Subcutaneous abdominal adipose tissue (tissue), 5 donors: ENCODE results near the gene CEP68.
"Not testable (repeated sequence)": the region's sequence is repeated elsewhere in the genome, so short reads cannot be mapped to it uniquely, and the experiment has no call there.

ENCODE experiments used
- H3K27ac ChIP-seq: one replicate; pipeline ENCODE4 v1.7.0; 2013; ENCODE audit warnings: low read depth, mild to moderate bottlenecking, inconsistent platforms, low read length, moderate library complexity
- H3K27me3 ChIP-seq, 5 donors: one replicate each; pipeline ENCODE4 v1.7.0; 2013; ENCODE audit warnings: low read length in 5 of 5, inconsistent platforms in 1 of 5; ENCODE audit not compliant: control insufficient read depth in 5 of 5, insufficient read depth in 4 of 5
- H3K36me3 ChIP-seq, 5 donors: one replicate each; pipeline ENCODE4 v1.7.0; 2013; ENCODE audit warnings: low read length in 5 of 5; ENCODE audit not compliant: control insufficient read depth in 5 of 5, insufficient read depth in 5 of 5
- H3K4me1 ChIP-seq, 5 donors: one replicate each; pipeline ENCODE4 v1.7.0; 2013; ENCODE audit warnings: low read length in 5 of 5, mild to moderate bottlenecking in 3 of 5, moderate library complexity in 1 of 5; ENCODE audit not compliant: control insufficient read depth in 5 of 5, insufficient read depth in 5 of 5
- H3K4me3 ChIP-seq, 5 donors: one replicate each; pipeline ENCODE4 v1.7.0; 2013; ENCODE audit warnings: low read length in 5 of 5, low read depth in 1 of 5
- H3K9ac ChIP-seq, 5 donors: one replicate each; pipeline ENCODE4 v1.7.0; 2013; ENCODE audit warnings: low read length in 5 of 5, mild to moderate bottlenecking in 4 of 5, moderate library complexity in 3 of 5
- H3K9me3 ChIP-seq, 5 donors: one replicate each; pipeline ENCODE4 v1.7.0; 2013; ENCODE audit warnings: low read length in 5 of 5; ENCODE audit not compliant: control insufficient read depth in 5 of 5
- donor health status: healthy.
- donor health status: healthy.
- donor health status: healthy.
- donor health status: healthy.
- donor health status: healthy.

CEP68 gene

DNA sequence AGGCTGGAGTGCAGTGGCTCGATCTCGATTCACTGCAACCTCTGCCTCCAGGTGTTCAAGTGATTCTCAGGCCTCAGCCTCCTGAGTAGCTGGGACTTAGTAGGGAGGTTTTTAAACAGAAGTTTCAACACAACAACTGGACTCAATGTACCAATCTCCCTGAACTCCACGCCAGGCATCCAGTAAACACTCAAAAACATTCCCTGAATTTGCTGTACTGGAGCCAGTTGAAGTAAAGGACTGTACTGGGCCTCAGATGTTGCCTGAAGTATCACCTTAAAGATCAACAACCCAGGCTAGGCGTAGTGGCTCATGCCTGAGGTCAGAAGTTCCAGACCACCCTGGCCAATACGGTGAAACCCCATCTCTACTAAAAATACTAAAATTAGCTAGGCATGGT, 51.3 kb downstream of the CEP68 start:
- Histone ChIP-seq H3K4me1 (peaks cover 0 to 20% (median 13%) of the 10 kb centered on the region in 5 donors), H3K36me3 (peaks cover 0 to 28% (median 11%) of the 10 kb centered on the region in 5 donors), H3K9me3 (no peaks in the 10 kb centered on the region), H3K4me3 (no peak overlapping the region), H3K27ac (peak overlapping the region; percentile 16), H3K27me3 (no peaks in the 10 kb centered on the region), H3K9ac (no peak overlapping the region)

DNA sequence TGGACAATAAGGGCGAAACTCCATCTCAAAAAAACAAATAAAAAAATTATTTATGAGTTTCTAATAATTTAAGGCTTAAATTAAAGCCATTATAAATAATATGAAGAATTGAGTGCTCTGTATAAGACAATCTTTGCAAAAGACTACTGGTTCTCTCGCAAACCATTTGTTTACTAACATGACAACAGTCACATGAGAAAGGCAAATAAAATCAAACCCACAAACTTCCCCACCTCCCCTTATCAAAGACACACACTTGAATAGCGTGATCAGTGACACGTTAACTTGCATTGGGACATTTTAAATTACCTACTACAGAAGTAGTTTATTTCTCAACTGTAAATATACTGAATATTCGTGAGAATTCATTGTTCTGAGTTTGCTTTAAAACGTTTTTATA, 52.6 kb downstream of the CEP68 start:
- Histone ChIP-seq H3K4me3 (no peak overlapping the region), H3K9me3 (no peaks in the 10 kb centered on the region), H3K4me1 (peaks cover 0 to 23% (median 18%) of the 10 kb centered on the region in 5 donors), H3K27ac (no peak overlapping the region), H3K27me3 (no peaks in the 10 kb centered on the region), H3K9ac (no peak overlapping the region), H3K36me3 (peaks cover 0 to 17% (median 5%) of the 10 kb centered on the region in 5 donors)

DNA sequence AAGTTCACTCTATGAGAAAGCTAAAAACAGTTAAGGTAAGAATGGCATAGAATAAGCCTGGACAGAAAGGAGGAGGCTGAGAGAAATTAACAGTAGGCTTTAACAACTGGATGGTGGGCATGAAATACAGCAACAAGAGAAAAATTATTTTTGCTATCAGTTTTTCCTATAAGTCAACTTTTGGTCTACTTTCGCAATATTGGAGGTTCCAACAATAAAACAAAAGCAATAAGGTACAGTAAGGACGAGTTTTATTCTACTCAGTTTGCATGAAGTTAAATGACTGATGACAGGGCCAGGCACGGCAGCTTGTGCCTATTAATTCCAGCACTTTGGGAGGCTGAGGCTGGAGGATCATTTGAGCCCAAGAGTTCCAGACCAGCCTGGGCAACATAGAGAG, 56.4 kb downstream of the CEP68 start:
- Histone ChIP-seq H3K9me3 (no peaks in the 10 kb centered on the region), H3K4me1 (peaks cover 0 to 26% (median 20%) of the 10 kb centered on the region in 5 donors), H3K27ac (peak overlapping the region; percentile 26), H3K4me3 (no peak overlapping the region), H3K9ac (no peak overlapping the region), H3K36me3 (peaks cover 0 to 3% (median 0%) of the 10 kb centered on the region in 5 donors), H3K27me3 (no peaks in the 10 kb centered on the region)

DNA sequence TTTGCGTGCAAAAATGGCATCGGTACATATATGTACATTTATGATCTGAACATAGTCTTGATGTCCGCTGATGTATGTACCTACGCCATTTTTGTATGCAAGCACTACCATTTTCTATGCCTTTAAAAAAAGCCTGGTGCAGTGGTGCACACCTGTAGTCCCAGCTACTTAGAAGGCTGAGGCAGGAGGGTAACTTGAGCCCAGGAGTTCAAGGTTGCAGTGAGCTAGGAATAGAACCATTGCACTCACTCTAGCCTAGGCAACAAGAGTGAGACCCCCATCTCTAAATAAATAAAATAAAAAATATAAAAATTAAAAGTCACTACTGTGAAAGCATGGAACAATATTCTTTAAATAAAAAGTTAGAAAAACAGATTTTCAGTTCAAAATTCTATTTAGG, 57.0 kb downstream of the CEP68 start:
- Histone ChIP-seq H3K9me3 (no peaks in the 10 kb centered on the region), H3K9ac (no peak overlapping the region), H3K27ac (peak overlapping the region; percentile 26), H3K4me3 (no peak overlapping the region), H3K36me3 (peaks cover 0 to 3% (median 0%) of the 10 kb centered on the region in 5 donors), H3K4me1 (peaks cover 0 to 27% (median 20%) of the 10 kb centered on the region in 5 donors), H3K27me3 (no peaks in the 10 kb centered on the region)

DNA sequence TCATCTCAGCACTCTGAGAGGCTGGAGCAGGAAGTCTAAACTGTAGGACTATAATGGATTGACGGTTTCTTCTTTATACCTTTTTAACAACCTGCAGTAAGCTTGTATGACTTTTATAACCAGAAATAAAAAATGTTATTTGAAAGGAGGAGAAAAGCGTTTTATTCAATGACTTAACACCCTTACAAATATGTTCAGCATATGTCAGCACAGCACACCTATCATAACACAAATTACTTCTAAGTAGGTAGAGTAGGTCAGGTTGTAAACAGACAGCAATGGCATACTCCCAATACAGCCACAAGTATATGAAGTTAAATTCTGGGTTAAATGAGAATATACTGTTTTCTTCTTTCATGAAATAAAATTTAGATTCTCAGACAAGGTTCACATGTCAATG, 57.6 kb downstream of the CEP68 start:
- H3K27ac ChIP-seq = peak overlapping the region; percentile 1
- no peak overlapping the region for H3K9ac ChIP-seq
- H3K9me3 ChIP-seq = no peaks in the 10 kb centered on the region
- no peak overlapping the region for H3K4me3 ChIP-seq
- peaks cover 0 to 32% (median 26%) of the 10 kb centered on the region in 5 donors for H3K4me1 ChIP-seq
- H3K36me3 ChIP-seq = peaks cover 0 to 3% (median 0%) of the 10 kb centered on the region in 5 donors
- no peaks in the 10 kb centered on the region for H3K27me3 ChIP-seq

DNA sequence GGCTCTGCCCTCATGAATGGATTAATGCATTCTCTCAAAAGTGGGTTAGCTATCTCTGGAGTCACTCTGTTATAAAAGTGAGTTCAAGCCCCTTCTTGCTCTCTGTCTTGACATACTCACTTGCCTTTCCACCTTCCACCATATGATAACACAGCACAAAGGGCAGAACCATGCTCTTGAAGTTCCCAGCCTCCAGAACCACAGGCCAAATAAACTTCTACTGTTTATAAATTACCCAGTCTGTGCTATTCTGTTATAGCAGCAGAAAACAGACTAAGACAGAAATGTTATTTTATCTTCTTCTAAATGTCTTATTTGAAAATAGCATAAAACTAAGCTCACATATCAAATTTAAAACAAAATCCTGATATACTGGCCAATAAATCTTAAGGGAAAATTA, 58.7 kb downstream of the CEP68 start:
- no peak overlapping the region for H3K27ac ChIP-seq
- peaks cover 0 to 36% (median 28%) of the 10 kb centered on the region in 5 donors for H3K4me1 ChIP-seq
- H3K9ac ChIP-seq = no peak overlapping the region
- peaks cover 0 to 3% (median 0%) of the 10 kb centered on the region in 5 donors for H3K36me3 ChIP-seq
- H3K27me3 ChIP-seq = no peaks in the 10 kb centered on the region
- H3K9me3 ChIP-seq = no peaks in the 10 kb centered on the region
- H3K4me3 ChIP-seq = no peak overlapping the region

DNA sequence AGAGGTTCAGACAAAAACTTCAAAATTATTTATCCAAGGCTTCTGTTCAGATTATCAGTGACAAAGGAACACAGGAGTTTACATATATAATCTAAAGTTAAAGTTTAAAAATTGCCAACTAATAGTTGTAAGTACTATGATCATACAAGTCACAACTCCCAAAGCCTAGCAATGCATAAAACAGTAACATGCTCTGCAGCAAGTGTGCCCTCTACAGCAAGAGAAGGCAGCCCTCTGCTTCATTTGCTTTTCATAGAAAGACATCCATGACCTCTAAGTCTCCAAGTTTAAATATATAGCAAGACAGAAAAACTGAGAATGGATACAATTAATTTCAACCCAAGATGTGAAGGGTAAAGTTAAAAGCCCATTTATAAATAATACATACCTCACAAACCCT, 60.4 kb downstream of the CEP68 start:
- Histone ChIP-seq H3K9me3 (no peaks in the 10 kb centered on the region), H3K4me1 (peaks cover 0 to 53% (median 40%) of the 10 kb centered on the region in 5 donors), H3K27ac (no peak overlapping the region), H3K27me3 (no peaks in the 10 kb centered on the region), H3K4me3 (no peak overlapping the region), H3K9ac (no peak overlapping the region), H3K36me3 (no peaks in the 10 kb centered on the region)

DNA sequence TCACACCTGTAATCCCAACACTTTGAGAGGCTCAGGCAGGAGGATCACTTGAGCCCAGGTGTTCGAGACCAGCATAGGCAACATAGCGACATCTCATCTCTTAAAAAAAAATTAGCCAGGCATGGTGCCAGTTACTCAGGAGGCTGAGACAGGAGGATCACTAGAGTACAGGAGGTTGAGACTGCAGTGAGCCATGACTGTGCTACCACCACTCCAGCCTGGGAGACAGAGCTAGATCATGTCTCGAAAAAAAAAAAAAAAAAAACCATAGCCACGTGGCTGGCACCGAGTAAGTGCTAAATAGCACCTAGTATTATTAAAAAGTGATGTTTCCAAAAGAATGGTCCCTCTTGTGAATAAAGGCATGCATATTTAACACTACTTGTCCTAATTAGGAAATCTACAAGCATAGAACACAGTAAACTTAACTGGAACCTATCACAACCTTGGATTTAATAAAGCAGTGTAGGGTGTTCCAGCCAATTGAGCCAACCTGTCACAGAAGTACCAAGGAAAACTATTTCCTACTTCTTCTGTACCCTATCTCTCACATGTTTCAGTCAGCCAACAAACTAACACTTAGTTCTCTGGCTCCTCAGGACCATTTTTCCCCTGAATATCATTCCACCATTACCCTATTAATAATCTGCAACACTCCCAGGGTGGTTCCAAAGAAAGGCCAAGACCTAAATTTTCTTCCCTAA, 64.9 kb downstream of the CEP68 start:
- peaks cover 0 to 63% (median 50%) of the 10 kb centered on the region in 5 donors for H3K4me1 ChIP-seq
- no peaks in the 10 kb centered on the region for H3K9me3 ChIP-seq
- H3K27me3 ChIP-seq = no peaks in the 10 kb centered on the region
- H3K36me3 ChIP-seq = no peaks in the 10 kb centered on the region
- no peak overlapping the region for H3K4me3 ChIP-seq
- peak overlapping the region; percentile 50 for H3K27ac ChIP-seq
- H3K9ac ChIP-seq = peak overlapping the region in 2 of 5 donors; percentile 25 to 48

DNA sequence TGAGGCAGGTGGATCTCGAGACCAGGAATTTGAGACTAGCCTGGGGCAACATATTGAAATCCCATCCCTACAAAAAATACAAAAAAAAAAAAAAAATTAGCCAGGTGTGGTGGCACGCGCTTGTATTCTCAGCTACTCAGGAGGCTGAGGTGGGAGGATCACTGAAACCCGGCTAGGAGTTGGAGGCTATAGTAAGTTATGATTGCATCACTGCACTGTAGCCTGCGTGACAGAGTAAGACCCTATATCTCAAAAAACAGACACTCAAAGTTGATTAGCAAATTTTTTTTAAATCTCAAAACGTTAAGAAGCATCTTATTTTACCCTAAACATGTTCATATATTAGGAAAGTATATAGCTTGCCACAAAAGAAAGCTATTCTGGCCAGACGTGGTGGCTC, 66.1 kb downstream of the CEP68 start:
- no peak overlapping the region for H3K4me3 ChIP-seq

DNA sequence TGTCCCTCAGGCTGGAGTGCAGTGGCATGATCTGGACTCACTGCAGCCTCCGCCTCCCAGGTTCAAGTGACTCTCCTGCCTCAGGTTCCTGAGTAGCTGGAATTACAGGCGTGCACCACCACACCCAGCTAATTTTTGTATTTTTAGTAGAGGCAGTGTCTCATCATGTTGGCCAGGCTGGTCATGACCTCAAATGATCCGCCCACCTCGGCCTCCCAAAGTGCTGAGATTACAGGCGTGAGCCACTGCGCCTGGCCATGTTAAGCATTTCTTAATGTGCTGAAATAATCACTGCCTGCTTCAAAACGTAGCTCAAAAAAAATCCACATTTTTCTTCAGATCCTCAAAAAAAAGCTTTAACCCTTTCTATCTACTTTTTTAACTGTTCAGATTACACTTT, 69.2 kb downstream of the CEP68 start:
- H3K9ac ChIP-seq = peak overlapping the region in 2 of 5 donors; percentile 11 to 56
- H3K4me3 ChIP-seq, H3K27me3 ChIP-seq, H3K9me3 ChIP-seq, H3K36me3 ChIP-seq: not testable (repeated sequence)
- peak overlapping the region; percentile 99 for H3K27ac ChIP-seq
- peaks cover 0 to 66% (median 62%) of the 10 kb centered on the region in 5 donors for H3K4me1 ChIP-seq

More for the DNA sequence above, 66.1 kb downstream of the CEP68 start:
- no peak overlapping the region for H3K27ac ChIP-seq
- peaks cover 0 to 64% (median 58%) of the 10 kb centered on the region in 5 donors for H3K4me1 ChIP-seq
- H3K27me3 ChIP-seq = no peaks in the 10 kb centered on the region
- H3K9ac ChIP-seq = no peak overlapping the region
- no peaks in the 10 kb centered on the region for H3K36me3 ChIP-seq
- H3K9me3 ChIP-seq = no peaks in the 10 kb centered on the region
